ENCODE measurements around the gene ITM2B. TPM values are rescaled to one million over a fixed set of nuclear protein-coding genes. Genes with fewer than 3 reads are reported as not detected.

ITM2B gene
- total and polyA plus RNA-seq, 4 donors, result 469 to 753 (median 593) TPM

DNA sequence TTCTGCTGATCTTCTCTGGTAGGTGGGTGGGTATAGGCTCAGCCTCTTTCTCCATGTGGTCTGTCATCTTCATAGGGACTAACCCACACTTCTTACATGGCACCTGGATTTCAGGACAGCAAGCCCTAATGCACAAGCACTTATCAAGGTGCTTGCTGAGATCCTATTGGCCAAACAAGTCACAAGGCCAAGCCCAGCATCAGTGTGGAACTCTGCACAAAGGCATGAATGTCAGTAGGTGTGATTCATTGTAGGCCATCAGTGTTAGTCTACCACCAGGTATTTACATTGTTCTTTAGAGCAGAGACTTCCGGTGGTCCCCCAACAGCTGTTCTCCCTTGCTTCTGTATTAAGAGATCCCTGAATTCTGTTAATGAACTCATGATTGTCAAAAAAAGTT, 62.3 kb downstream of the ITM2B start:
- Histone ChIP-seq H3K4me3 (ENCODE audit: low read depth, low read length) (no peak overlapping the region), H3K36me3 (ENCODE audit: control insufficient read depth, insufficient read depth, low read length) (no peaks in the 10 kb centered on the region), H3K27ac (ENCODE audit: low read depth, low read length) (no peak overlapping the region), H3K27me3 (ENCODE audit: control insufficient read depth, insufficient read depth, low read length) (no peaks in the 10 kb centered on the region), H3K4me1 (ENCODE audit: control insufficient read depth, insufficient read depth, low read length) (no peaks in the 10 kb centered on the region), H3K9me3 (ENCODE audit: control insufficient read depth, insufficient read depth, low read length) (no peaks in the 10 kb centered on the region)
- WGBS (ENCODE audit: insufficient coverage), result 80% methylated on average over 1 of the region's 1 CpG
- no peak for DNase-seq (ENCODE audit: low read depth in 4 of 6, low spot score in 6 of 6)

DNA sequence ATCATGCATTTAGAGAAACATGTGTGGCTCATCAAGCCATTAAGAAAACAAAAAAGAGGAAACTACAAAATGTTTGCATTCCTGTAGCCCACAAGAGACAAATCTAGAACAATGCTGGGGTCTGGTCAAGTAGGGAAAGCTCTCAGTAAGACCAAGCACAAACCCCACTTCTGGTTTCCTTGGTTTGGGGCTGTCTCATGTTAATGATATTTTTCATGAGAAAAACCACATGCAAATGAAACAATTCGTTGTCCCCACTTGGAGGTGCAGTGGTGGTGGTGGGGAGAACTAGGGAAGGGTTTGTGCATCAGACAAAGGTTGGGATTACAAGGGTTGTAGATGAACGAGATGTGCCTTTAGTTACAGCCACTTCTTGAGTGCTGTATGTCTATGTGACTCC, 63.5 kb downstream of the ITM2B start:
- no peak for DNase-seq (ENCODE audit: low read depth in 4 of 6, low spot score in 6 of 6)
- Histone ChIP-seq H3K36me3 (ENCODE audit: control insufficient read depth, insufficient read depth, low read length) (no peaks in the 10 kb centered on the region), H3K9me3 (ENCODE audit: control insufficient read depth, insufficient read depth, low read length) (no peaks in the 10 kb centered on the region), H3K4me1 (ENCODE audit: control insufficient read depth, insufficient read depth, low read length) (no peaks in the 10 kb centered on the region), H3K4me3 (ENCODE audit: low read depth, low read length) (no peak overlapping the region), H3K27ac (ENCODE audit: low read depth, low read length) (no peak overlapping the region), H3K27me3 (ENCODE audit: control insufficient read depth, insufficient read depth, low read length) (no peaks in the 10 kb centered on the region)
- 100% methylated on average over 1 of the region's 2 CpGs for WGBS (ENCODE audit: insufficient coverage)

DNA sequence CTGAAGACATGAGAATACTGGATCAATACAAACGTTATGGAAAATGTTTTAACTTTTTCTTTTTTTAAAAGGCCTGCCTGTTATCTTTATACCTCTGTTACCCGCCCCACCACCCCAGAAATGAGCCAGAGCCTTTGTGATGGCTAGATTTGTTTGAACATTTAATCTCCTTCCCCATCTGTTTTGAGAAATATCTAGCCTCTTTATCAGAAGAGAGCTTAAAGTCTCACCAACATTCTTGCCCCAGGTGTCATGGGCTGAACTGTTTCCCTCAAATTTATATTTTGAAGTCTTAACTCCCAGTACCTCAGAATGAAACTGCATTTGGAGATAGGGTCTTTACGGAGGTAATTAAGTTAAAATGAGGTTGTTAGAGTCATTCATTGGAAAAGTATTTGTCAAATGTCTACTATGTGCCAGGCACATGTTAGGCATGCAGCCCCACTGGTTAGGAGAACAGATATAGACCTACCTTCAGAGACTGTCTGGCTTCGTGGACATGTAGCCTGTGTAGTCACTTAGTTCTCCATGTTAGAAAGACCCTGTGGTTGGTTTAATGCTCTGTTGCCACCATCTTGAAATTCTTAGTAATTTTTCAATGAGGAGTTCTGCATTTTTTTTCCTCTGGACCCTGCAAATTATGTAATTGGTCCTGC, 64.3 kb downstream of the ITM2B start:
- no peak for DNase-seq (ENCODE audit: low read depth in 4 of 6, low spot score in 6 of 6)
- Histone ChIP-seq H3K27me3 (ENCODE audit: control insufficient read depth, insufficient read depth, low read length) (no peaks in the 10 kb centered on the region), H3K4me1 (ENCODE audit: control insufficient read depth, insufficient read depth, low read length) (no peaks in the 10 kb centered on the region), H3K27ac (ENCODE audit: low read depth, low read length) (no peak overlapping the region), H3K9me3 (ENCODE audit: control insufficient read depth, insufficient read depth, low read length) (no peaks in the 10 kb centered on the region), H3K4me3 (ENCODE audit: low read depth, low read length) (no peak overlapping the region), H3K36me3 (ENCODE audit: control insufficient read depth, insufficient read depth, low read length) (no peaks in the 10 kb centered on the region)
- WGBS (ENCODE audit: insufficient coverage), result 40% methylated on average over 1 of the region's 4 CpGs

DNA sequence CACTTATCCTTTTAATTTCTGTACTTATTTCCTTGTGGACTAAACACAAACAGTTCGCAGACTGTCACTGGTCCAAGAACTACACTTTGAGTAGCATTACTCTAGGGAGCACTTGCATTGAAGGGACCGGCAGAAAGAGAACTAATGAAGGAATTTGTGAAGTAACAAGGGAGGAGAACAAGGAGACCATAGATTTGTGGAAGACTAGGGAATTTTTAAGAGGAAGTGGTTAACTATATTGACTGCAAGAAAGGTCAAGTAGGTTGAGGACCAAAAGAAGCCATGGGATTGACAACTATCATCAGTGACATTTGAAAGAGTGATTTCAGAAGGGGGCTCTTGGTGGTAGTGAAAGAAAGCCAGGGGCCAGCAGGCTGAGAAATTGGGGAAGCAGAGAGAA, 66.6 kb downstream of the ITM2B start:
- H3K4me1 ChIP-seq (ENCODE audit: control insufficient read depth, insufficient read depth, low read length), result no peaks in the 10 kb centered on the region
- H3K9me3 ChIP-seq (ENCODE audit: control insufficient read depth, insufficient read depth, low read length), result no peaks in the 10 kb centered on the region
- H3K27me3 ChIP-seq (ENCODE audit: control insufficient read depth, insufficient read depth, low read length), result no peaks in the 10 kb centered on the region
- 93% methylated on average over 1 of the region's 2 CpGs for WGBS (ENCODE audit: insufficient coverage)
- H3K36me3 ChIP-seq (ENCODE audit: control insufficient read depth, insufficient read depth, low read length), result no peaks in the 10 kb centered on the region
- H3K27ac ChIP-seq (ENCODE audit: low read depth, low read length), result no peak overlapping the region
- no peak for DNase-seq (ENCODE audit: low read depth in 4 of 6, low spot score in 6 of 6)
- no peak overlapping the region for H3K4me3 ChIP-seq (ENCODE audit: low read depth, low read length)

DNA sequence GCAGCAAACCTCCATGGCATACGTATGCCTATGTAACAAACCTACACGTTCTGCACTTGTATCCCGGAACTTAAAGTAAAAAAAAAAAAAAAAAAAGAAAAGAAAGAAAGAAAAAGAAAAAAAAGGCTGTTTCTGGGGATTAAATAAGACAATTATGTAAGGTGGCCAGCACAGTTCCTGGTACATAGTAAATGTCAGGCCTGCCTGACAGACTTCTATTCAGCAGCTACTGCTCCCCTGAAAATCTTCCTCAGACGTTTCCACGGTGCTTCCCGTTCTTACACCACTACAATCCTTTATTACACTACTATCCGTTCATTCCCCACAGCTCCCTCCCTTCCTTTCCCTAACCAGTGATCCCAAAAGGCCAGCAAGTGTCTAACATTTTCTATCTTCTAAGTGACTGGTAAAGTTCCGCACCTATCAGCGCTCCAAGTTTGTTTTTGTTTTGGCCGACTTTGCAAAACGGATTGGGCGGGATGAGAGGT, 69.9 kb downstream of the ITM2B start:
- Histone ChIP-seq H3K4me3 (ENCODE audit: low read depth, low read length) (peak overlapping the region; percentile 88), H3K4me1 (ENCODE audit: control insufficient read depth, insufficient read depth, low read length) (peaks cover 4% of the 10 kb centered on the region), H3K27ac (ENCODE audit: low read depth, low read length) (peak overlapping the region; percentile 98), H3K9me3 (ENCODE audit: control insufficient read depth, insufficient read depth, low read length) (no peaks in the 10 kb centered on the region), H3K27me3 (ENCODE audit: control insufficient read depth, insufficient read depth, low read length) (no peaks in the 10 kb centered on the region), H3K36me3 (ENCODE audit: control insufficient read depth, insufficient read depth, low read length) (peaks cover 3% of the 10 kb centered on the region)
- peak in 1 of 6 donors; percentile 63 for DNase-seq (ENCODE audit: low read depth in 4 of 6, low spot score in 6 of 6)
- 0% methylated on average over 9 of the region's 12 CpGs for WGBS (ENCODE audit: insufficient coverage)

DNA sequence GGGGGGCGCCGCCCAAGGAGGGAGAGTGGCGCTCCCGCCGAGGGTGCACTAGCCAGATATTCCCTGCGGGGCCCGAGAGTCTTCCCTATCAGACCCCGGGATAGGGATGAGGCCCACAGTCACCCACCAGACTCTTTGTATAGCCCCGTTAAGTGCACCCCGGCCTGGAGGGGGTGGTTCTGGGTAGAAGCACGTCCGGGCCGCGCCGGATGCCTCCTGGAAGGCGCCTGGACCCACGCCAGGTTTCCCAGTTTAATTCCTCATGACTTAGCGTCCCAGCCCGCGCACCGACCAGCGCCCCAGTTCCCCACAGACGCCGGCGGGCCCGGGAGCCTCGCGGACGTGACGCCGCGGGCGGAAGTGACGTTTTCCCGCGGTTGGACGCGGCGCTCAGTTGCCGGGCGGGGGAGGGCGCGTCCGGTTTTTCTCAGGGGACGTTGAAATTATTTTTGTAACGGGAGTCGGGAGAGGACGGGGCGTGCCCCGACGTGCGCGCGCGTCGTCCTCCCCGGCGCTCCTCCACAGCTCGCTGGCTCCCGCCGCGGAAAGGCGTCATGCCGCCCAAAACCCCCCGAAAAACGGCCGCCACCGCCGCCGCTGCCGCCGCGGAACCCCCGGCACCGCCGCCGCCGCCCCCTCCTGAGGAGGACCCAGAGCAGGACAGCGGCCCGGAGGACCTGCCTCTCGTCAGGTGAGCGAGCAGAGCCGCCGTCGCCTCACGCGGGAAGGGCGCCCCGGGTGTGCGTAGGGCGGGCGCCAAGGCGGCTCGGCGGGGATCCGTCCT, 70.5 kb downstream of the ITM2B start, which contains the start of gene RB1:
RB1 (plus strand) TSS at position 393 of the 784 bp plus-strand sequence; CDS start at position 555, 162 bp downstream.
- H3K27ac ChIP-seq (ENCODE audit: low read depth, low read length), result peak within 1 kb of the TSS; percentile 98
- 0% methylated on average over 92 of the region's 96 CpGs for WGBS (ENCODE audit: insufficient coverage)
- H3K4me3 ChIP-seq (ENCODE audit: low read depth, low read length), result peak within 1 kb of the TSS; percentile 88
- H3K27me3 ChIP-seq (ENCODE audit: control insufficient read depth, insufficient read depth, low read length), result no peaks in the 10 kb centered on the region
- peaks cover 4% of the 10 kb centered on the region for H3K4me1 ChIP-seq (ENCODE audit: control insufficient read depth, insufficient read depth, low read length)
- peak; percentile 69 to 96 (median 78) for DNase-seq (ENCODE audit: low read depth in 4 of 6, low spot score in 6 of 6)
- H3K9me3 ChIP-seq (ENCODE audit: control insufficient read depth, insufficient read depth, low read length), result no peaks in the 10 kb centered on the region
- peaks cover 3% of the 10 kb centered on the region for H3K36me3 ChIP-seq (ENCODE audit: control insufficient read depth, insufficient read depth, low read length)

DNA sequence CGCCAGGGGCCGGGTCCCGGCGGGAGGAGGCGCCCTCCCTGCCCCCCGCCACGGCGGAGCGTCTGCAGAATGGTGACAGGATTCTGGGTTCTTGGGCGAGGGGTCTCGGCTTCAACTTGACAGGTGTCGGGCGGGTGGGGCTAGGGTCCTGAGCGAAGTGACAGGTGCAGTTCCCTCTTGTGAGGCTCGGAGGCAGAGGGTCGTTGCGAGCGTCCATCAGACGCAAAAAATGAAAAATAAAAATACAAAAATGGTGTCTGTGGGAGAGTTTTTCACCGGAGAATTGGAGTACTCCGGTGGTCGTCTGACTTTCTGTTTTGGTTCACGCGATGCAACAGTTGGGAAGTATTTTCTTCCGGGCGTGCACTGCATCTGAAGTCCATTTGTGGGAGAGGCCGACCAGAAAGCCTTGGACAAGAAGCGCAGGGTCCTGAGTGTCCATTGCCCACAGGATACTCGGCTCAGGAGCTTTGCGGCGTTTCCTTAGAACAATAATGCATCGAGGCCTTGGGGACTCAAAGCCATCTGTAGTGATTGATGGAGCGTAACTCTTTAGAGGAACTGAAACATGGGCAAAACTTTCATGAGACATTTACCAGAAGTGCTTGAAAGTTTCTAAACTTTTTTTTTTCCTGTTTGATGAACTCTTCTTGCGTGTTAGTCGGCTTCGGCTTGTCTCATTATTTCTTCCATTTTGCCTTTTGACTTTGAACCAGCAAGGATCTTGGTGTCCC, 71.3 kb downstream of the ITM2B start:
- Histone ChIP-seq H3K27ac (ENCODE audit: low read depth, low read length) (peak overlapping the region; percentile 98), H3K4me3 (ENCODE audit: low read depth, low read length) (peak overlapping the region; percentile 88), H3K27me3 (ENCODE audit: control insufficient read depth, insufficient read depth, low read length) (no peaks in the 10 kb centered on the region), H3K36me3 (ENCODE audit: control insufficient read depth, insufficient read depth, low read length) (peaks cover 3% of the 10 kb centered on the region), H3K4me1 (ENCODE audit: control insufficient read depth, insufficient read depth, low read length) (peaks cover 4% of the 10 kb centered on the region), H3K9me3 (ENCODE audit: control insufficient read depth, insufficient read depth, low read length) (no peaks in the 10 kb centered on the region)
- DNase-seq (ENCODE audit: low read depth in 4 of 6, low spot score in 6 of 6), result peak; percentile 15 to 69 (median 42)
- under 1% methylated on average over 35 of the region's 36 CpGs for WGBS (ENCODE audit: insufficient coverage)

DNA sequence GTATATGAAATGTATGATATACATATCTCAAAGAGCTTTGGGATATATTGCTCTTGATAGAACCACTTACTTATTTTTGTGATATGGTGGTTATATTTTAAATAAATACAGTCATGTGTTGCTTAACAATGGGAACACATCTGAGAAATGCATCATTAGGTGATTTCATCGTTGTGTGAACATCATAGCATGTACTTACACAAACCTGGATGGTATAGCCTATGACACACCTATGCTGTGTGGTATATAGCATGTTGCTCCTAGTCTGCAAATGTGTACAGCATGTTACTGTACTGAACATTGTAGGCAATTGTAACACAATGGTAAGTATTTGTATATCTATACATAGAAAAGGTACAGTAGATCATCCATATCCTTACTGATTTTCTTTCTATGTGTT, 78.2 kb downstream of the ITM2B start:
- Histone ChIP-seq H3K36me3 (ENCODE audit: control insufficient read depth, insufficient read depth, low read length) (peaks cover 3% of the 10 kb centered on the region), H3K27ac (ENCODE audit: low read depth, low read length) (no peak overlapping the region), H3K4me3 (ENCODE audit: low read depth, low read length) (no peak overlapping the region), H3K27me3 (ENCODE audit: control insufficient read depth, insufficient read depth, low read length) (no peaks in the 10 kb centered on the region), H3K9me3 (ENCODE audit: control insufficient read depth, insufficient read depth, low read length) (no peaks in the 10 kb centered on the region), H3K4me1 (ENCODE audit: control insufficient read depth, insufficient read depth, low read length) (no peaks in the 10 kb centered on the region)
- no CpG with 5 or more reads among the region's 1 CpG for WGBS (ENCODE audit: insufficient coverage)
- no peak for DNase-seq (ENCODE audit: low read depth in 4 of 6, low spot score in 6 of 6)

DNA sequence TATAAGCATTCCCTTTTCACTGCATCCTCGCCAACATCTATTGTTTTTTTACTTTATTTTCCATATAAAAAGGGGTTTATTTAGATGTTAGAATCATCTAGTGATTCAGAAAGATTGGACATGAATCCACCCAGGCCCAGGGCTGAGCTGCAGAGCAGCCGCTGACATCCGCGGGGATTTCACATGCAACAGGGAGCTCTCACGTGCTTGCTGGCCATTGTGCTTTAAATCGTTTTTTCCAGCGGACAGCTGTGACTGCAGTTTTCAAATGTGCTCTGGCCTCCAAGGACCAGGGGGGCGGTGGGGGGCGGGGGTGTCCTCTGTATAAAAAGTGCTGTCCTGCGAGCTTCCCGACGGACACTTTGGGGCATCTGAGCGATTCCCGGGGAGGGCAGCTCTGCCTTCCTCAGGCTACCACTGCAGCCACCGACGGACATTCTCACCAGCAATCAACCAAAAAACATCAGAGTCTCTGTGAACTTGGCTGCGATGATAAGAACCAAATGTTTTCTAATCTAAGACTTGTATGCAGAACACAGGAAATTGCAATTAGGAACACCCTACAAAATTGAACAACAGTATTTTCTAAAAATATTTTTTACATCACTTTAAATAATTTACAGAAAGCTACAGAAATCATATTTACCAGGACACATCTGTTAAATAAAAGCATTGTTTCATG, 83.1 kb downstream of the ITM2B start:
- Histone ChIP-seq H3K9me3 (ENCODE audit: control insufficient read depth, insufficient read depth, low read length) (peaks cover 8% of the 10 kb centered on the region), H3K27me3 (ENCODE audit: control insufficient read depth, insufficient read depth, low read length) (peaks cover 15% of the 10 kb centered on the region), H3K4me3 (ENCODE audit: low read depth, low read length) (no peak overlapping the region), H3K36me3 (ENCODE audit: control insufficient read depth, insufficient read depth, low read length) (peaks cover 45% of the 10 kb centered on the region), H3K4me1 (ENCODE audit: control insufficient read depth, insufficient read depth, low read length) (peaks cover 26% of the 10 kb centered on the region), H3K27ac (ENCODE audit: low read depth, low read length) (no peak overlapping the region)
- peak in 1 of 6 donors; percentile 34 for DNase-seq (ENCODE audit: low read depth in 4 of 6, low spot score in 6 of 6)
- 66% methylated on average over 15 of the region's 17 CpGs for WGBS (ENCODE audit: insufficient coverage)
